Thyroid gland (tissue), 4 donors: ENCODE results near the gene IL34. TPM values are rescaled to one million over a fixed set of nuclear protein-coding genes. Genes with fewer than 3 reads are reported as not detected.

Experiments used
- DNase-seq, 2 donors: peaks; one replicate each; pipeline ENCODE4 v3.0.0-alpha.2; 2019
- H3K27ac ChIP-seq, 3 donors: fragments of 200-600 bp; sonication (generic); 1 replicate in 2 of 3; 2 replicates in 1 of 3; pipeline ENCODE4 v1.5.1; 2016 to 2019; ENCODE audit warnings: mild to moderate bottlenecking in 1 of 3, moderate library complexity in 1 of 3
- H3K27me3 ChIP-seq: fragments of 200-600 bp; sonication (generic); one replicate; pipeline ENCODE4 v1.5.1; 2019
- H3K36me3 ChIP-seq, 2 donors: fragments of 200-600 bp; sonication (generic); one replicate each; pipeline ENCODE4 v1.5.1; 2016 to 2019
- H3K4me1 ChIP-seq, 2 donors: fragments of 200-600 bp; sonication (generic); one replicate each; pipeline ENCODE4 v1.5.1; 2017 to 2019
- H3K4me3 ChIP-seq, 3 donors: fragments of 200-600 bp; sonication (generic); replicated peaks in 1 of 3; 1 replicate in 2 of 3; 2 replicates in 1 of 3; pipeline ENCODE4 v1.5.1; 2016; ENCODE audit warnings: mild to moderate bottlenecking in 1 of 3
- H3K9me3 ChIP-seq: fragments of 200-600 bp; sonication (generic); one replicate; pipeline ENCODE4 v1.5.1; 2017
- CTCF ChIP-seq, 6 experiments: fragments of 200-600 bp in 3 of 6; fragments of 450-650 bp in 3 of 6; sonication (generic) in 3 of 6; IDR thresholded peaks; one replicate each; pipeline ENCODE4 v1.5.1; 2016 to 2019; ENCODE audit warnings: antibody characterized with exemption in 6 of 6, mild to moderate bottlenecking in 2 of 6, inconsistent platforms in 1 of 6, moderate library complexity in 1 of 6
- POLR2A ChIP-seq, 2 donors: fragments of 450-650 bp; IDR thresholded peaks; one replicate each; pipeline ENCODE4 v1.6.1; 2017; ENCODE audit warnings: antibody characterized with exemption in 2 of 2, mild to moderate bottlenecking in 2 of 2, moderate library complexity in 1 of 2
- WGBS, 2 donors: methylation state at CpG; one replicate each; pipeline ENCODE4 v1.1.5; 2017; 5-methylcytosine and 5-hydroxymethylcytosine counted together
- intact Hi-C: fragments of 100-400 bp; cut with DNase I; formaldehyde crosslinking; loops from one replicate; pipeline ENCODE4 v1.15.1; 2023
- total RNA-seq, 4 donors: library from RNA; depleted of rRNA; stranded (reverse); fragments of >200 nt; gene quantifications; one replicate each; pipeline ENCODE4 v1.2.3, GENCODE V29; 2016

Gene IL34
- total RNA-seq, 4 donors from 2014 or later, result 3.5 to 9.6 (median 5.0) TPM

- 82 to 92% methylated on average over 6 to 9 of the region's 10 CpGs for WGBS, 2 donors
- Histone ChIP-seq H3K27me3 (no peaks in the 10 kb centered on the region), H3K27ac (no peak overlapping the region), H3K9me3 (no peaks in the 10 kb centered on the region), H3K4me1 (peaks cover 15 to 66% of the 10 kb centered on the region in 2 donors), H3K36me3 (peaks cover 0 to 4% of the 10 kb centered on the region in 2 donors), H3K4me3 (no peak overlapping the region)
- TF ChIP-seq CTCF (IDR thresholded peaks at IDR 0.05) (no peak), POLR2A (IDR thresholded peaks at IDR 0.05) (no peak)
- intact Hi-C loops, result no loop called here
- DNase-seq, result no peak
Measured at GRCh38 chr16:70698901-70699300, 52.5 kb downstream of the IL34 start.

GRCh38 chr16:70699696-70700095, 53.3 kb downstream of the IL34 start:
- Histone ChIP-seq H3K4me1 (peaks cover 15 to 68% of the 10 kb centered on the region in 2 donors), H3K27me3 (no peaks in the 10 kb centered on the region), H3K4me3 (no peak overlapping the region), H3K27ac (peak overlapping the region in 1 of 3 donors; percentile 61), H3K36me3 (peaks cover 0 to 4% of the 10 kb centered on the region in 2 donors), H3K9me3 (no peaks in the 10 kb centered on the region)
- no peak for DNase-seq
- 95 to 97% methylated on average over 14 to 17 of the region's 17 CpGs for WGBS, 2 donors
- intact Hi-C loops, result no loop called here
- TF ChIP-seq POLR2A (IDR thresholded peaks at IDR 0.05), result no peak
- TF ChIP-seq CTCF (IDR thresholded peaks at IDR 0.05), result no peak

GRCh38 chr16:70700101-70701020, 54.0 kb downstream of the IL34 start:
- H3K4me3 ChIP-seq, result no peak overlapping the region
- peaks cover 15 to 66% of the 10 kb centered on the region in 2 donors for H3K4me1 ChIP-seq
- peak overlapping the region; percentile 17 to 61 (median 60) for H3K27ac ChIP-seq
- peak; percentile 91 for DNase-seq
- intact Hi-C loops, result no loop called here
- WGBS, 2 donors, result 48 to 58% methylated on average over 22 to 30 of the region's 30 CpGs
- H3K27me3 ChIP-seq, result no peaks in the 10 kb centered on the region
- no peaks in the 10 kb centered on the region for H3K9me3 ChIP-seq
- no peak for TF ChIP-seq POLR2A (IDR thresholded peaks at IDR 0.05)
- TF ChIP-seq CTCF (IDR thresholded peaks at IDR 0.05), result peak in 1 of 6 experiments; percentile 9
- H3K36me3 ChIP-seq, result peaks cover 0 to 4% of the 10 kb centered on the region in 2 donors

- peaks cover 15 to 61% of the 10 kb centered on the region in 2 donors for H3K4me1 ChIP-seq
- 79 to 93% methylated on average over 3 of the region's 3 CpGs for WGBS, 2 donors
- intact Hi-C loops, result no loop called here
Measured at GRCh38 chr16:70701036-70701435, 54.7 kb downstream of the IL34 start.

More at GRCh38 chr16:70701036-70701435, 54.7 kb downstream of the IL34 start:
- Histone ChIP-seq H3K9me3 (no peaks in the 10 kb centered on the region), H3K36me3 (peaks cover 0 to 4% of the 10 kb centered on the region in 2 donors), H3K27me3 (no peaks in the 10 kb centered on the region), H3K4me3 (no peak overlapping the region), H3K27ac (peak overlapping the region; percentile 17 to 61 (median 60))
- DNase-seq, result no peak
- no peak for TF ChIP-seq POLR2A (IDR thresholded peaks at IDR 0.05)
- no peak for TF ChIP-seq CTCF (IDR thresholded peaks at IDR 0.05)
